Stimulated activated CD4-positive, alpha-beta T cell treated with anti-CD3 and anti-CD28 coated beads, TNF-alpha, amount 100 ng/mL, for 4 hours (primary cell): ENCODE measurements around the gene LIG1.
A peak's percentile ranks its signal among the peaks of the same experiment; 100 is the strongest.
"Not testable (repeated sequence)": the region's sequence is repeated elsewhere in the genome, so short reads cannot be mapped to it uniquely, and the experiment has no call there.

Experiments used
- DNase-seq, 3 experiments: peaks; one replicate each; pipeline ENCODE4 v3.0.0-alpha.2; 2020; ENCODE audit warnings: low read depth in 3 of 3

The LIG1 gene

DNA sequence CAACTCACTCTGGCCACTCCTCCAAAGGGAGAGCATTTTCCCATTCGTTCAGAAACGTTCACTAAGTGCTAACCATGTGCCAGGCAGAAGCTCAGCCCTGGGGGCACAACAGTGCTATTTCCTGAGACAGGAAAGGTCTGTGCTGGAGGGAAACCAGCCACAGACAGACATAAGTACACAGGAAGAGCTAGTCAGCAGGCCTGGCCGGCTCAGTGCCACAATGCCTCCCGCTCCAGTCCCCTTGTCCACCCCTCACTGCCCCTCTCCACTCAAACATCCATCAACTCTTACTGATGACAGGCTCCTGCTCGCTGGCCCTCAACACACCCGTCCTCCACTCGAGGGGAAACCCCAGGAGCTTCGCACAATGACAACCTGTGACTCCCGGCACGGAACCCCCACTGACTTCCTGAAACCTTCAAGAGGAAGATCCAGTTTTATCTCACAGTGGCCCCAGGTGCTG is 48.2 kb downstream of the LIG1 start:
- no peak for DNase-seq

DNA sequence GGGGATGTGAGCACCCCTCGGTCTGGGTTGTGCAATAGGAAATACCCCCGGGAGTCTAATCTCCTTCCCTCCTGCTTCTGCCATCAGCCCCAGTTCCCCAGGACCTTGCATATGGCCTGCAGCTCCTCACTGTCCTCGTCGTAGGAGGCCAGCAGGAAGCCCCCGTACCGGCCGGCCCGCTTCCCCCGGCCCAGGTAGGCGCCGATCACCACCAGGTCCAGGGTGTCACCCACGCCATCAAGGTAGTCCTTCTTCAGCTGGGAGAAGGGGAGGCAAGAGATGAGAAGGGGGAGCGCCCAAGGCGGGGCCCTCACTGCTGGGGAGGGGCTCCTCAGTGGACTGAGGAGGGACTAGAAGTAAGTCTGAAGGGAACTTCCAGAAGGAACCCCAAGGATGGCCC is 49.1 kb downstream of the LIG1 start:
- DNase-seq, result no peak

DNA sequence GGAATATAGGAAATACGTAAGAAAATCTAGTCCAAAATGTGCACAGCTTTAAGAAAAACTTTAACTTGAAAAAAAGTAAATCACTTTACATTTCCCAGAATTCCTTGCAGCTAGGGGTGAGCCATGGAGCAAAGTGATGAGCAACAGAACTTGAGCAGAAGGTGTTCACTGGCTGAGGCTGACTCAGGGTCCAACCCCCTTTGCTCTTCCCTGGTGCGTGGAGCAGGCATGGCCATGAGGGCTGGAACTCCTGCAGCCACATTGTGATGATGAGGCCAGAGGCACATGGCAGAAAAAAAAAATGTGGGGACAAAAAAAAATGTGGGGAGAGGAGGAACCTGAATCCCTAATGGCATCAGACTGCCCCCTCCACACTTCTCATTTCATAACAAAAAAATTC is 49.6 kb downstream of the LIG1 start:
- no peak for DNase-seq

DNA sequence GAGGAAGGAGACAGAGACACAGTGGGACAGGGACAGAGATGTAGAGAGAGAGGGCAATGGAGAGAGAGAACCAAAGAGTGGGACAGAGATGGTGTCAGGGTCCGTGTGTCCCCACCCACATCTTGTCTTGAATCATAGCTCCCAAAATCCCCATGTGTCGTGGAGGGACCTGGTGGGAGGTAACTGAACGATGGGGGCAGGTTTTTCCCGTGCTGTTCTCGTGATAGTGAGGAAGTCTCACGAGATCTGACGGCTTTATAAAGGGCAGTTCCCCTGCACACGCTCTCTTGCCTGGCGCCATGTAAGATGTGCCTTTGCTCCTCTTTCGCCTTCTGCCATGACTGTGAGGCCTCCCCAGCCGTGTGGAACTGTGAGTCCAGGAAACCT is 52.0 kb downstream of the LIG1 start:
- DNase-seq, result no peak

DNA sequence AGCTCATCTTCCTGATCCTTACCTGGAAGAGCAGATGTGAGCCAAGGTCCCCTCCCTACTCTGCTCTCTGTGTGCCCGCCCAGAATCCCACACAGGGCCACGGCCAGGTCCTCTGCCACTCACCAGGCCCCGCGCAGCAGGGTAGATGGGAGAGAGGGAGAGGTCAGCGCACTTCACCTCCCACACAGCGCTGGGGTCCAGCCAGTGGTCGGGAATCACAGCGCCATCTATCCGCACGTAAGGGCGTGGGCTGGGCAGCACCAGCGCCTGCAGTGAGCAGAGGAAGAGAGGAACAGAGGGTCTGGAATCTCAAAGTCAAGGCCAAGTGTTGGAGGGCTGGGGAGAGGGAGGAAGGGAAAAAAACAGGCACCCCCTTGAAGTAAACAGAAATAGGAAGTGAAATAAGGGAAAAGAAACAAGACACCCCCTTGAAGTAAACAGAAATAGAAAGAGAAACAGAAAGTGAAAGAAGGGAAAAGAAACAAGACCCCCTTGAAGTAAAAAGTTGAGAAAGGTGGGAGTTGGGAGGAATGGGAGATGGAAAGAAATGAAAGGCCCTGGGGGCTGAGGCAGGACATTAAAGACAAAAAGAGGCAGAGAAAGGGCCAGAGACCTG is 52.5 kb downstream of the LIG1 start:
- DNase-seq, result no peak

DNA sequence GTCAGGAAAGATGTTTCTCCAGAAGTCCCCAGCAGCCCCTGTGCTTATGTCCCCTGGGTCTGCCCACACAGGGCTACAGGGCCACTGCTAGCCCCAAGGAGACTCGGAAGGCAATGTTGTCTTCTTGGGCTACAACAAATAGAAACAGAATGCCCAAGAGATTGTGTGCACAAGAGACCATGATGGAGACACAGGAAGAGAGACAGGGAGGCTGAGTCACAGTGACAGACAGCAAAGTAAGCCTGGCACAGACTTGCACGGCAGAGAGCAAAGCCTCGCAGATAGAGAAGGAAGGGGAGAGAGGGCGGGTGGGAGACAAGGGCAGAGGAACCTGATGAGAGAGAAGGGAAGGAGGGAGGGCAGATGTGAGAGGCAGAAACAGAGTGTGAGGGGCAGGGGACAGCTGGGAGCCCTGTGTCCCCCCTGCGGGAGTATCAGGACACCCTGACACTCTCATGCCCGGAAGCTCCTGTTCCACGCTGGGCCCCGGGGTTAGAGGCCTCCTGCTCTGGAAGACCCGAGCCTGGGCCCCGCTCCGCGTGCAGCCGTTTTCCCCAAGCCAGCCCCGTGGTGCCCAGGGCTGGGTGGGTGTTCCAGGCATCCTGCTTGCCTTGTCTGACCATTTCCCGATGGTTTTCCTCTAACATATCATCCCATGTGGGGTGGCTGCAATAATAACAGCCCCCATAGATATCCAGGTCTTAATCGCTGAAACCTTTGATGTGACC is 56.8 kb downstream of the LIG1 start:
- DNase-seq, result no peak

DNA sequence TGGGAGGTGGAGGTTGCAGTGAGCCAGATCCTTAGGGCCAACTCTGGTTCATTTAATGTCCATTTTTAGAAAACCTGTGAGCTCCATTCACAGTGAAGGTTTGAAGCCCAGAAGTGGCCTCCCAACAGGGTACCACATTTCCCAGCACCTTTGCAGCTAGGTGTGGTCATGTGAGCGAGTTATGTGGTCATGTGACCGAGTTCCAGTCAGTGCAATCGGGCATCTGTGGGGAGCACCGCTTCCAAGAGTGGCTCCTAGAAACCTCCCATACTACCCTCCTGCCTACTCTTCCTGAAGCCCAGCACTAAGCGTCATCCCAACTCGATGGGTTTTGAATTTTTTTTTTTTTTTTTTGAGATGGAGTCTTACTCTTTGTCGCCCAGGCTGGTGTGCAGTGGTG is 58.9 kb downstream of the LIG1 start:
- DNase-seq, result no peak

DNA sequence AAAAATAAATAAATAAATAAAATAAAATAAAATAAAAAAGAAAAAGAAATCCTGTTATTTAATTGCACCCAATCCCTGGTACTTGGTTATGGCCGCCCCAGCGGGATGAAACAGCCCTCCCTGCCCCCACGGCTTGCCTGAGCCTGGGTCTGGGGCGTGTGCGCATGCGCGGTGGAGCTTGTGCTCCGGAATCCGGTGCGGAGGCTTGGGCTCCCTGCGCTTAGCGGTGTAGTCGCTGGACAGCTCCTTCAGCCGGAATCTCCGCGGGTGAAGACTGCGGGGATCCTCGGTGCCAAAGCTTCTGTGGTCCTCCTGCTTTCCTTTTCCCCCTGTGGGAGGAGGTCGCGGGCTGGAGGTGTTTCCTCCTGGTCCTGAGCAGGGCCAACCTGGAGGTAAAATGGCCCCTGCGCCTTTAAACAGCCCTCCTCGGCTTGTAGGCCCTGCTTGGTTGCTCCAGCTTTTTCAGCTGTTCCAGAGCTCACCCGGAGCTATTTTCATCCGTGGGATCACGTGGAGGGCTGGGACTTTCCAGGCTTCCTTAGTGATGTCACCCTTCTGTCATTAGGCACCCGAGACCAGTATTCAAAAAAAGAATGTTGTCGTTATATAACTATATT is 59.7 kb downstream of the LIG1 start, which contains the start of gene PLA2G4C:
Gene PLA2G4C (minus strand): TSS at position 468 of the 617 bp plus-strand sequence. CDS start 4,288 bp downstream, outside the sequence.
- peak; percentile 63 to 83 (median 74) for DNase-seq

DNA sequence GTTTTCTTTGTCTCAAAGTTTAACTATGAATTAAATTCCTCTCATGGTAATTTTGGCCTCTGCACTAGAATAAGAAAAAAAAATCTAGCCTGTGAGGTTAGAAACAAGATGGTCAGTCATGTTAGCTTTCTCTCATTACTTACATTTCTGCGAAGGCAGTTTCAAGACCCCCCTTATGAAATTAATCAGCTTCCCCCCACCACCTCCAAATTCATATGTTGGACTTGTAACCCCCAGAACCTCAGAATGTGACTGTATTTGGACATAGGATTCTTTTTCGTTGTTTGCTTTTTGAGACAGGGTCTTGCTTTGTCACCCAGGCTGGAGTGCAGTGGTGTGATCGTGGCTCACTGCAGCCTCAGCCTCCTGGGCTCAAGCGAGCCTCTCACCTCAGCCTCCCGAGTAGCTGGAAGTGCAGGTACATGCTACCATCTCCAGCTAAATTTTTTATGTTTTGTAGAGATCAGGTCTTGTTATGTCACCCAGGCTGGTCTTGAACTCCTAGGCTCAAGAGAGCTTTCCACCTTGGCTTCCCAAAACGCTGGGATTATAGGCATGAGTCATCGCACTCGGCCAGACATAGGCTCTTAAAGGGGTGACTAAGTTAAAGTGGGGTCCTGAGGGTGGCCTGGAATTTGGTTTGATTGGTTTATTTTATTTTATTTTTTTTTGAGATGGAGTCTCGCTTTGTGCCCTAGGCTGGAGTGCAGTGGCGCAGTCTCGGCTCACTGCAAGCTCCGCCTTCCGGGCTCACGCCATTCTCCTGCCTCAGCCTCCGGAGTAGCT is 61.0 kb downstream of the LIG1 start:
- no peak for DNase-seq

DNA sequence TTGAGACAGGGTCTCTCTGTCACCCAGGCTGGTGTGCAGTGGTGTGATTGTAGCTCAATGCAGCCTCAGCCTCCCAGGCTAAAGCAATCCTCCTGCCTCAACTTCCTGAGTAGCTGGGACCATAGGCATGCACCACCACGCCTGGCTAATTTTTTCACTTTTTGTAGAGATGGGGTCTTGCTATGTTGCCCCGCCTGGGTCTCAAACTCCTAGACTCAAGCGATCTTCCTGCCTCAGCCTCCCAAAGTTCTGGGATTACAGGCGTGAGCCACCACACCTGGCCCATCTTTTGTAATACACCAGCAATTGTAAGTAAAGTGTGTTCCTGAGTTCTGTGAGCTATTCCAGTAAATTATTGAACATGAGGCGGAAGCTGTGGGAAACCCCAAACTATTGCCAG is 66.2 kb downstream of the LIG1 start:
- DNase-seq, result no peak

DNA sequence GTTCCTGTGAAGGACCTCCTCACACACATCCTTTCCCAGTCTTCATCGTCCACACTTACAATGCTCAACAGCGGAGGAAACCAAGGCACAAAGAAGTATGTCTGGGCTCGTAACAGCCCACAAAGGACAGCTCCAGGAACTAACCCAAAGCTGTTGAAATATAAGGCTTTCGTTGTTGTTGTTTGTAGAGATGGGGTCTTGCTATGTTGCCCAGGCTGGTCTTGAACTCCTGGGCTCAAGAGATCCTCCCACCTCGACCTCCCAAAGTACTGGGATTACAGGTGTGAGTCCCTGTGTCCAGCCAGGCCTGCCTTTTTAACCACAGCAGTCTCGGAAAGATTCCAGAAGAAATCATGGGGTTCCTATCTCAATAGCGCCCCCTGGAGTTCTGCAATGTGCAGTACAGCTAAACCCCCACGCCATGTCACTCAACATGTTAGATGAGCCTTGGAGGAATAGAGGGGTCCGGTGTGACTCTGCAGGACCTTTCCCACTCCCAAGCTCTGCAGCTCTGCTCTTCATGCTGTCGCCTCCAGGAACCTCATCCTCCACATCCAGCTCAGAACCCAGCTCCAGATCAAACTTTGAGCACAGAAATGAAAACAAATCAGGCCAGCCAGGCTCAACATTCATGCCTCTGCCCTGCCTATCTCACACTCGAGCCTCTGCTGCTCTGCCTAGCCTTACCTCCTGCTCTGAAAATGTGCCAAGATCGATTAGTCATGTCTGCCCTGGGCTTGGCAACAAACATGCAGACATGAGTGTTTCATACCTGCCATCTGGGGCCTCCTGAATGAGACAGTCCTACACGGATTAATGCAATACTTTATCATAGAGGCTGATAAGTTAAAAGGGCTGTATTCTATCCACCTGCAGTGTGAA is 67.0 kb downstream of the LIG1 start:
- peak in 1 of 3 experiments; percentile 18 for DNase-seq

DNA sequence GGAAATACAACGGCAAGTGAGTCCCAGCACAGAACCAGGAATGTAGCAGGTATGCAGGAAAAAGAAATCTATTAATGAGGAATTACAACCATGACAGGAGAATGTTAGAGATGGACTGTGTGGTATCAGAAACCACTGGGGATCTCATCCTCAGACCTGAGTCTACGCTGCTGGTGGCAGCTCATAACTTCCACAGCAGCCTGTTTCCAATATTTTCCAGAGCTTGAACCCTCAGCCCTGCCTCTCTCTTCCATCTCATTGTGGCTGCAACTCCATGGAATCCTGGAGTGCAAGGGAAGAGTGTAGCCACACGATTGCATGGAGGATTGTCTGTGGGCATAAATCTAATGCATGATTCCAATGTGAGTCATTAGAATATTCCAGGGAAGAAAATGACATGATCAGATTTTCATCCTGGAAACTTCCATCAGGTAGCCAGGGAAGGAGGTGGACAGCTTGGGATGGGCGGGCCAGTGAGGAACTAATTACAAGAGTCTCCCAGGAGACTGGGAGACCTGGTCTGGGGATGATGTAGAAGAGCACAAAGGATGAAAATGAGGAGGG is 74.5 kb downstream of the LIG1 start:
- no peak for DNase-seq

DNA sequence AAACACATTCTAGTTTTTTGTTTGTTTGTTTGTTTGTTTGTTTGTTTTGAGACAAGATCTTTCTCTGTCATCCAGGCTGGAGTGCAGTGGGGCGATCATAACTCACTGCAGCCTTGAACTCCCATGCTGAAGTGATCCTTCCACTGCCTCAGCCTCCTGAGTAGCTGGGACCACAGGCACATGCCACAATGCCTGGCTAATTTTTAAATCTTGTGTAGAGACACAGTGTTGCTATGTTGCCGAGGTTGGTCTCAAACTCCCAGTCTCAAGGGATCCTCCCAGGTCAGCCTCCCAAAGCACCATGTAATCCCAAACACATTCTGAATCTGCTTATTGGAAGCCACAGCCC is 75.3 kb downstream of the LIG1 start:
- no peak for DNase-seq

DNA sequence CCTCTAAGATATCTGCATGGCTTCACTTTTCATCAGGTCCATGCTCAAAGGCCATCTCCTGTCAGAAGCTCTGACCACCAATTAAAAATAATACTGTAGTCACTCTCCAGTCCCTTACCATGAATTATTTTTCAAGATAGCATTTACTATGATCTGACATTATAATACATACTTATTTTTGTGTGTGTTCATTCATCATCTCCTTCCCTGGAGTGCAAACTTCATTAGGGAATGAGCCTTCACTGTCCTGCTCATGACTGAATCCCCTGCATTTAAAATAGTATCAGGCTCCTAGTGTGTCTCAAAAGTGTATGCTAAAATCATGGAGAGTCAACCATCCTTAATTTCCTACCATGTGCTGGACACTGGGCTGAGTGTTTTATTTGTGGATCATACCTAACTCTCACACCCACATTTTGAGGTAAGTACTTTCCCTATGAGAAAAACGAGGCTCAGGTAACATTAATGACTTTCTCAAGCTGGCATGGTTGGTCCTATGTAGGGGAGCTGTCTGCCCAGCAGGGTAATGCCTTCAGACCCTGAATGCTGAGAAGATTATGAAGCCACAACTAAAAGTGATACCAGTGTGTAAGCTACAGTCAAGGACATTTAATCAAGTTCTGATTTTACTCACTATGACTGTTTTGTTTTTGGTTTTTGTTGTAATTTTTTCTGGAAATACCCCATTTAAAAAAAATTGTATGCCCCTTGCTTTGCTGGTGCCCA is 75.9 kb downstream of the LIG1 start:
- DNase-seq, result no peak

DNA sequence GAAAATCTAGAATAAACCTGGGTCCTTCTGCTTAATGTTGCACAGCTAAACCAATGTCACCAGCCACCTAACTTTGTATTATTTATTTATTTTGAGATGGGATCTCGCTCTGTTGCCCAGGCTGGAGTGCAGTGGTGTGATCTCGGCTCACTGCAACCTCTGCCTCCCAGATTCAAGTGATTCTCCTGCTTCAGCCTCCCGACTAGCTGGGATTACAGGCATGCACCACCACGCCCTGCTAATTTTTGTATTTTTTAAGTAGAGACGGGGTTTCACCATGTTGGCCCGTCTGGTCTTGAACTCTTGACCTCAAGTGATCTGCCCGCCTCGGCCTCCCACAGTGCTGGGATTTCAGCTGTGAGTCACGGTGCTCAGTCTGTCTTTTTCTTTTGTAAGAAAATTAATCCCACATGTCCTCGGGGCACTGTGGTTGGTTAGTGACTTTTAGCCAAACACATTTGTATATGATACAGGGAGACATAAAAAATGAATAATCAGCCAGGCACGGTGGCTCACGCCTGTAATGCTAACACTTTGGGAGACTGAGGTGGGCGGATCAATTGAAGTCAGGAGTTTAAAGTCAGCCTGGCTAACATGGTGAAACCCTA is 78.9 kb downstream of the LIG1 start:
- DNase-seq, result not testable (repeated sequence)

DNA sequence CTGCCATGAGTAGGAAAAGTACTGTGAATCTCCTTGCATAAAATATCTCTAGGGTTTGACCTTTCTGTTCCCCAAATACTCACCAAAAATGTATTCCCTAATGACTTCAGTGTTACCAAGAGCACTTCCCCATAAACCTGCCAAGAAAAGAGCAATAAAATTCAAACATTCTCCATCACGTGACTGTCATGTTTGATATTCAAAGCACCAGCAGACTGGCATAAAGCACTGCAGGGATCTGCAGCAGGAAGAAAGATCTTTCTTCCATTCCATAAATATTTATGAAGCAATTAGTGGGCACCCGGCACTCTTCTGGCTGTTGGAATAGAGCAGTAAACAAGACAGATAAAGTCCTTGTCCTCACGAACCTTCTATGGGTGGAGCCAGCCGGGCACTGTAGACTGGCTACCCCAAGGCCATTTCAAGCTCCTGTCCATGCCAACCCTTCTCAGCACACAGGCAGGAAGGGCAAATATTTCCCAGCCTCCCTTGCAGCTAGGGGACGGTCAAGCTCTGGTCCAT is 79.8 kb downstream of the LIG1 start:
- no peak for DNase-seq

DNA sequence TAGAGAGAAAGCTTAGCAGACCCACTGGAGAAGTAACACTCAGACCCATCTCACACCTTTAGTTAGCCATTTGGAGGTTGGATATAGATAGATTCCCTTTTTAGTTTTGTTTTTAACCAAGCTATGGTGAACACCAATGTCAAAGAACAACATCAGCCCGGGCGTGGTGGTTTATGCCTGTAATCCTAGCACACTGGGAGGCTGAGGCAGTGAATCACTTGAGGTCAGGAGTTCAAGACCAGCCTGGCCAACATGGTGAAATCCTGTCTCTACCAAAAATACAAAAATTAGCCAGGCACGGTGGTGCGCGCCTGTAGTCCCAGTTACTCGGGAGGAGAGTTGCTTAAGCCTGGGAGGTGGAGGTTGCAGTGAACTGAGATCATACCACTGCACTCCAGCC is 81.2 kb downstream of the LIG1 start:
- not testable (repeated sequence) for DNase-seq

DNA sequence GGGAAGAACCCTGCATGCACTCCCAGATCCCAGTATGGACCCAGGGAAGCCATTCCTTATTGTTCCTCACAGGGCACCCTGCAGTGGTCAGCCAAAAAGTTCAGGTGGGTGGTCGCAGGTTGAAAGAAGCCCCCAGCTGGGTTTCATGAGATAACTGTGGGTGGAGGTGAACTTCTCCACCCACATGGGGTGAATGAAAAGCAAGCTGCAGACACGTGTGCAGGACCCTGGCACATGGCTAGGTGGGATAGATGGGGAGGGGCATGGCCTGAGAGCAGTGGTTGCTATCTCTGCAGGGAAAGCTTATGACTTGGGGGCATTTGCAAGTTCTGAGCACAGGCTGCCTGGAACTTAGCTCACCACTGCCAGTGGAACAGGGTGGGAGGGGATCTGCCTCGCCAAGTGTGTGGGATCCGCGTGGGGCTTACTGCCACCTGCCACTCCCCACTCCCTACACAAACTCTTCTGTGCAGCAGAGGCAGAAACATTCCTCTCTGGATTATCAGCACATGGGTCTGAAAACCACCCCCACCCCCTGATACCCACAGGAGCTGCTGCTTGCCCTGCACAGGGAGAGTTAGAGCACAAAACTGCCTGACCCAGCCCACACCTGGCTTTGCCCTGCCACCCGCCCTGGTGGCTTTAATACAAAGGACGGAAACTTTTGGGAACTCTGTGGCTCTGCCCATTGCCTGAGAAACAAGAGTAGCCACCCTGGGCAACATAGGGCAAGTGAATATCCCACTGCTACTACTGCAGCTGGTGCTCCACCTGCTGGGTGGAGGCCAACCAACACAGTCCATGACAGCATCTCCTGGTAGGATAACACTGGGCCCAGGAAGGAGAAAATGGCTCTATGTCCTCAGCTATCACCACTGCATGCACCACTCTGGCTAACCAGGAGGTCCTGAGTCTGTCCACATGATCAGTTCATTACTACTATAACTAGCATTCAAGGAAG is 84.0 kb downstream of the LIG1 start:
- DNase-seq, result no peak
